ENCODE results near the gene MEN1.

DNA sequence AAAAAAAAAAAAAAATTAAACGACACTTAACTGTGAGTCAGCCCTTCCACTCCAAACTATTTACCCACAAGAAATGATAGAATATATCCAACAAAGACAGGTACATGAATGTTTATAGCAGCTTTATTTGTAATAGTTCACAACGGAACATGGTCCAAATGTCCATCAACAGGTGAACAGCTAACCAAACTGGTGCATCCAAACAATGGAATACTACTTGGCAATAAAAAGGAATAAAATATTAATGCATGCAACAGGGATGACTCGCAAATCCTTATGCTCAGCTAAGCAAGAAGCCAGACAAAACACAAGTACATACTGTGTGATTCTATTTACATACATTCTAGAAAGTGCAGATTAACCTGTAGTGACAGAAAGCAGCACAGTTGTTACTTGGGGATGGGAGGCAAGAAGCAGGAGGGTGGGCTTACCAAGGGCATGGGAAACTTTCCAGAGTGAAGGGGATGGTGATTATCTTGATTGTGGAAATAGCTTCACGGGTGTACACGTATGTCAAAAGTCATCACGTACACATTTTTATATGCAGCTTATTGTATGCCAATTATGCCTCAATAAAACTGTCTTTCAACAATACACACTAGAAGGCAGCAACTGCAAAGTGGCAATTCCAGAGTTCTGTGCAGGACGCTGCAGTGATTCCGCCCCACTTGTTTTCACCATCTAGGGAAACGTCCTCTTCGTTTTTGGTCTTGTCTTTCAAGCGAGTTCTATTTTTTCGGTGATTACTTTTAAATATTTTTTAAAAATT lies 25.4 kb downstream of the MEN1 start:
- TF ChIP-seq CTCF (IDR thresholded peaks at IDR 0.05): no peak
- no peak for TF ChIP-seq POLR2A (IDR thresholded peaks at IDR 0.05)
